Neuronal stem cell (in vitro differentiated cells): ENCODE results near the gene TBC1D20.

Experiments used
- DNase-seq: peaks from one replicate; pipeline ENCODE4 v3.0.0-alpha.2; 2013; ENCODE audit warnings: low spot score
- H2AFZ ChIP-seq: one replicate; pipeline ENCODE4 v1.6.1; 2013; ENCODE audit warnings: mild to moderate bottlenecking, low read length, inconsistent platforms
- H2AK5ac ChIP-seq: 2 replicates; pipeline ENCODE4 v1.6.1; 2013; ENCODE audit warnings: low read depth, mild to moderate bottlenecking, inconsistent platforms, low read length, moderate library complexity, mixed read lengths
- H2BK120ac ChIP-seq: 2 replicates; pipeline ENCODE4 v1.6.1; 2013; ENCODE audit warnings: low read depth, mild to moderate bottlenecking, inconsistent platforms, low read length, moderate library complexity, mixed read lengths
- H2BK12ac ChIP-seq: one replicate; pipeline ENCODE4 v1.6.1; 2013; ENCODE audit warnings: low read length, inconsistent platforms
- H2BK15ac ChIP-seq: 2 replicates; pipeline ENCODE4 v1.6.1; 2013; ENCODE audit warnings: mild to moderate bottlenecking, low read length, inconsistent platforms, mixed read lengths
- H2BK5ac ChIP-seq: one replicate; pipeline ENCODE4 v1.6.1; 2013; ENCODE audit warnings: inconsistent platforms, mild to moderate bottlenecking, low read length, moderate library complexity
- H3K14ac ChIP-seq: one replicate; pipeline ENCODE4 v1.6.1; 2013; ENCODE audit warnings: low read length, inconsistent platforms
- H3K18ac ChIP-seq: 2 replicates; pipeline ENCODE4 v1.6.1; 2013; ENCODE audit warnings: low read length, inconsistent platforms
- H3K23ac ChIP-seq: 2 replicates; pipeline ENCODE4 v1.6.1; 2013; ENCODE audit warnings: low read depth, mild to moderate bottlenecking, mixed read lengths, low read length, inconsistent platforms; ENCODE audit not compliant: poor library complexity
- H3K27ac ChIP-seq: replicated peaks from 3 replicates; pipeline ENCODE4 v1.5.1; 2013; ENCODE audit warnings: low read length, inconsistent platforms
- H3K27me3 ChIP-seq, 3 experiments: 2 replicates each; pipeline ENCODE4 v1.6.1; 2013; ENCODE audit warnings: low read length in 3 of 3, mild to moderate bottlenecking in 2 of 3, inconsistent platforms in 1 of 3, low read depth in 1 of 3, mixed read lengths in 1 of 3, moderate library complexity in 1 of 3; ENCODE audit not compliant: control insufficient read depth in 3 of 3, insufficient read depth in 3 of 3
- H3K36me3 ChIP-seq, 2 donors: replicated peaks in 1 of 2; 2 replicates each; pipeline ENCODE4 v1.6.1; 2013; ENCODE audit warnings: low read length in 2 of 2; ENCODE audit not compliant: control insufficient read depth in 2 of 2, insufficient read depth in 2 of 2
- H3K4ac ChIP-seq: 2 replicates; pipeline ENCODE4 v1.6.1; 2013; ENCODE audit warnings: inconsistent platforms, mild to moderate bottlenecking, low read length, moderate library complexity
- H3K4me1 ChIP-seq, 2 donors: 1 replicate in 1 of 2; 2 replicates in 1 of 2; pipeline ENCODE4 v1.6.1; 2013; ENCODE audit warnings: low read length in 2 of 2, low read depth in 1 of 2; ENCODE audit not compliant: control insufficient read depth in 2 of 2, insufficient read depth in 1 of 2
- H3K4me2 ChIP-seq: one replicate; pipeline ENCODE4 v1.6.1; 2013; ENCODE audit warnings: mild to moderate bottlenecking, low read length, inconsistent platforms; ENCODE audit not compliant: insufficient read depth, poor library complexity, severe bottlenecking
- H3K4me3 ChIP-seq, 2 donors: 2 replicates each; pipeline ENCODE4 v1.5.1; 2013; ENCODE audit warnings: low read length in 2 of 2, mild to moderate bottlenecking in 2 of 2, inconsistent platforms in 1 of 2, moderate library complexity in 1 of 2
- H3K79me1 ChIP-seq: one replicate; pipeline ENCODE4 v1.6.1; 2013; ENCODE audit warnings: low read depth, mild to moderate bottlenecking, inconsistent platforms, low read length, moderate library complexity
- H3K9ac ChIP-seq: one replicate; pipeline ENCODE4 v1.6.1; 2013; ENCODE audit warnings: mild to moderate bottlenecking, low read depth, low read length, inconsistent platforms; ENCODE audit not compliant: poor library complexity
- H3K9me3 ChIP-seq, 2 donors: replicated peaks in 1 of 2; 2 replicates each; pipeline versions ENCODE3 to v1.6.1; 2013; ENCODE audit warnings: low read length in 2 of 2, mild to moderate bottlenecking in 2 of 2, inconsistent platforms in 1 of 2, low read depth in 1 of 2, mixed read lengths in 1 of 2, moderate library complexity in 1 of 2; ENCODE audit not compliant: control insufficient read depth in 2 of 2, insufficient read depth in 1 of 2
- H4K8ac ChIP-seq: one replicate; pipeline ENCODE4 v1.6.1; 2013; ENCODE audit warnings: low read depth, mild to moderate bottlenecking, inconsistent platforms, low read length, moderate library complexity
- H4K91ac ChIP-seq: one replicate; pipeline ENCODE4 v1.6.1; 2013; ENCODE audit warnings: low read length, low read depth, mild to moderate bottlenecking, inconsistent platforms; ENCODE audit not compliant: poor library complexity
- WGBS, 2 donors: extraction: QIAGEN DNeasy Blood & Tissue Kit; methylation state at CpG; one replicate each; pipeline ENCODE4 v1.1.7; 2013; ENCODE audit warnings: missing lambda C conversion rate in 2 of 2, mixed read lengths in 1 of 2; ENCODE audit not compliant: insufficient read length in 2 of 2, insufficient replicate concordance in 1 of 2; ENCODE audit errors: extremely low coverage in 2 of 2; 5-methylcytosine and 5-hydroxymethylcytosine counted together

TBC1D20 gene

DNA sequence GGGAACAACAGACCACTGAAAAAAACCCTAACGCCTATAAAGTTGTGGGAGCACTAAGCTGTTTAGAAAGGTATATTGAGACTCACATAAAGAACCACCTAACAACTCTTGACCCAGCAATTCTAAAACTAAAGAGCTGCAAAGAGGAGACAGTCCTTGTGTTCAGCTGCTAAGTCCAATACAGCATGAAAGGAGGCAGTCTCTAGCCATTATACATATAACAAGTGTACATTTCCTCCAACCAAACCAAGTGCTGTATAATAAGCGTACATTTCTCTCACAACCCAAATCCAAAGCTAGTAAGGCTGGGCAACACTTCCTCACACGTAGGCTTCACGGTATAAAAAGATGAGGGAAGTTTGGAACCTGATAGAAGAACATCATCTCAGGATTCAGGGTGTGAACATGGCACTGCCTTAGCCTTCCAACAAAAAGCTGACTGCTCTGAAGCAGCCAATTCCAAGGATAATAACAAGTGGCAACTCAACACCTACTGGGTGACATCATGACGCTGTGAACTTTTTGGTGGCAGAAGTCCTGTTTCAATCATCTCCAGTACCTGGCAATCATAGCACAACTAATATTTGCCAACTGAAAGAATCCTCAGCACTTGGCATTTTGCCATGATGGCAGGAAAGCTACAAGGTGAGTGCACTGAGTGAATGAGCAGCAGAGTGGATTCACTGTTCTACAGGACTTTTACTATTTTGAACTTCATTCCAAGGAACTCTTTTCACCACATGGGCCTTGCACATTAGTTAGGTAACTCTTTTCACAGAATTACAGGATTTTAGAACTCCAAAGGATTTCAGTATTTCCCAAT lies 16.6 kb downstream of the TBC1D20 start:
- H3K4me3 ChIP-seq = no peak overlapping the region
- no peak overlapping the region for H3K27ac ChIP-seq
- no CpG with 5 or more reads among the region's 5 CpGs for WGBS, 2 donors
- H3K27me3 ChIP-seq = no peaks in the 10 kb centered on the region
- peaks cover 30 to 67% of the 10 kb centered on the region in 2 donors for H3K36me3 ChIP-seq
- no peak overlapping the region for H3K14ac ChIP-seq
- peaks cover 0 to 4% of the 10 kb centered on the region in 2 donors for H3K4me1 ChIP-seq
- DNase-seq = no peak
- H3K18ac ChIP-seq = no peak overlapping the region
- H2BK120ac ChIP-seq = no peak overlapping the region
- no peak overlapping the region for H3K23ac ChIP-seq
- H3K9me3 ChIP-seq = peaks cover 0 to 1% of the 10 kb centered on the region in 2 donors
- no peak overlapping the region for H2BK5ac ChIP-seq
- no peak overlapping the region for H3K4ac ChIP-seq
- no peak overlapping the region for H3K4me2 ChIP-seq
- H4K91ac ChIP-seq = no peak overlapping the region
- H3K9ac ChIP-seq = no peak overlapping the region
- peaks cover 1% of the 10 kb centered on the region for H3K79me1 ChIP-seq
- H2AFZ ChIP-seq = no peak overlapping the region
- no peak overlapping the region for H2AK5ac ChIP-seq
- H2BK12ac ChIP-seq = no peak overlapping the region
- no peak overlapping the region for H2BK15ac ChIP-seq
- H4K8ac ChIP-seq = no peak overlapping the region

DNA sequence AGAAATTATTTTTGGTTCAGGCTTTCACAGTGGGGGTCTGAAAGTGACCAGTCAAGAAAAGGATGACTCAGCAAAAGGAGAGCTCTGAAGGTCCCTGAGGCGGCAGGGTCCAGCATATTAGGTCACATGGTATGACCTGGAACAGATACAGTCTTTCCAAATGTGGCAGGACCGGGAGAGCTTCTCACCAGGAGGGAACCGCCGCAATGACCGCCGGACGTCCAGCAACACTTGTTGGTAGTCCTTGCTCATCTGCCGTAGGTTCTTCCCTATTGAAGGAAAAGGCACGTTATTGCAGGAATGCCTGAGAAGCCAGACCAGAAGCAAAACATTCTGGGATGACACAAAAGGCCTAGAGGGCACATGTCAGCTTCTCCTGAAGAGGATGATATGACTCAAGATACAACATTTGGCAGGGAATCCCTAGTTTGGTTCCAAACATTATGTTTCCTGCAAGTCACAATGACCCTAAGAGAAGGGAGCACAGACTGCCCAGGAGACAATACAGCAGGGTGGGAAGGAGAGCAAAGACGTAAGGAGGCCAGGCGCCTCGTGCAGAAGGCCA lies 17.4 kb downstream of the TBC1D20 start:
- Histone ChIP-seq H2BK12ac (no peak overlapping the region), H3K27ac (no peak overlapping the region), H3K4me1 (peaks cover 0 to 4% of the 10 kb centered on the region in 2 donors), H3K18ac (no peak overlapping the region), H3K27me3 (no peaks in the 10 kb centered on the region), H3K14ac (no peak overlapping the region), H4K8ac (no peak overlapping the region), H2AK5ac (no peak overlapping the region), H3K36me3 (peaks cover 34 to 74% of the 10 kb centered on the region in 2 donors), H3K9ac (no peak overlapping the region), H3K23ac (no peak overlapping the region), H3K79me1 (no peaks in the 10 kb centered on the region), H3K4me2 (no peak overlapping the region), H4K91ac (no peak overlapping the region), H2BK15ac (no peak overlapping the region), H3K4ac (no peak overlapping the region), H2BK120ac (no peak overlapping the region), H3K9me3 (peaks cover 0 to 1% of the 10 kb centered on the region in 2 donors), H3K4me3 (no peak overlapping the region), H2AFZ (no peak overlapping the region), H2BK5ac (no peak overlapping the region)
- no peak for DNase-seq
- no CpG with 5 or more reads among the region's 12 CpGs for WGBS, 2 donors

DNA sequence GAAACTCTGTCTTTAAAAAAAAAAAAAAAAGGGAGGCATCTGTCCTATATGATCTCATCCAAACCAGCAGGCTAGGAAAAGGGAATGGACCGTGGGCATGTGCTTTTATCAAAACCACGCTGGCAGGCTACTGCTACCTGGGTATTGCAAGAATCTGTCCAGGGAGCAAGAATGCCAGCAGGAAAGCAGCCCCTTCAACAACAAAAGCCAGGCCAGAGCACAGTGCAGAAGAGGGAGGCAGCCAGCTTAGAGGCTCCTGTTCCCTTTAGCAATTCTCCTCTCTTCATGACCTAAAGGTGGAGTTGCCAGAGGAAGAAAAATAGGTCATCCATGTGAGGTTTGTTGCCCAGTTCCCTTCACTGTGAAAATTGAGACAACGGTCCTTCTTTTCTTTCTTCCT lies 18.2 kb downstream of the TBC1D20 start:
- WGBS, 2 donors = no CpG with 5 or more reads among the region's 3 CpGs
- H3K79me1 ChIP-seq = no peaks in the 10 kb centered on the region
- no peak overlapping the region for H3K18ac ChIP-seq
- H4K8ac ChIP-seq = no peak overlapping the region
- no peak overlapping the region for H3K4me2 ChIP-seq
- no peak overlapping the region for H3K27ac ChIP-seq
- H4K91ac ChIP-seq = no peak overlapping the region
- no peak overlapping the region for H3K23ac ChIP-seq
- H3K36me3 ChIP-seq = peaks cover 39 to 82% of the 10 kb centered on the region in 2 donors
- no peak overlapping the region for H2BK5ac ChIP-seq
- no peak overlapping the region for H2AK5ac ChIP-seq
- H3K9ac ChIP-seq = no peak overlapping the region
- peaks cover 0 to 4% of the 10 kb centered on the region in 2 donors for H3K4me1 ChIP-seq
- no peak overlapping the region for H2BK12ac ChIP-seq
- H3K4me3 ChIP-seq = no peak overlapping the region
- no peak overlapping the region for H3K14ac ChIP-seq
- no peak overlapping the region for H3K4ac ChIP-seq
- H2BK120ac ChIP-seq = no peak overlapping the region
- DNase-seq = no peak
- no peak overlapping the region for H2AFZ ChIP-seq
- H2BK15ac ChIP-seq = no peak overlapping the region
- H3K9me3 ChIP-seq = peaks cover 0 to 1% of the 10 kb centered on the region in 2 donors
- H3K27me3 ChIP-seq = no peaks in the 10 kb centered on the region

DNA sequence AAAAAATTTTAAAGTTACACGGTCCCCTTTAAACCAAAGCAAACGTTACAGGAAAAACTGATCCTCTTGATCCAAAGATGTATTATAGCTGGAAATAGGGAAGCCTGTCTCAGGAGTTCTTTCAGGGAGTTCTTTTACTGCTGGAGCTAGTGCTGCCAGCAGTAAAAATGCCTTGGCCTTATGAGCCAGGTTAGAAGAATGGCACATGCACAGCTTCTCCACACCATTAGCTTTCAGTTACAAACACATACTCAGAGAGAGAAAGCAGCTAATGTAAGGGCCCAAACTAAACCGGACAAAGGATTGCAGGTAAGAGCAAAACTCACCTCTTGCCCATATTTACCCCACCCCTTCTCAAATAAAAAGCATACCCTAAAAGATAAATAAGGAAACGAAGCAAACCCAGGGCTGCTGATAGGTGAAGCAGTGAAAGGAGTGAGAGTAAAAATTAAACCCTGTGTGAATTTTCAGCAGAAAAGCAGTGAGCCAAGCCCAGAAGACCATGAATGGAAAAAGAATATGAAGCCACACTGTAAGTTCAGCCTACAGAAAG lies 19.0 kb downstream of the TBC1D20 start:
- H2BK5ac ChIP-seq = no peak overlapping the region
- peaks cover 47 to 90% of the 10 kb centered on the region in 2 donors for H3K36me3 ChIP-seq
- no peak overlapping the region for H3K18ac ChIP-seq
- H2AFZ ChIP-seq = no peak overlapping the region
- H3K27me3 ChIP-seq = no peaks in the 10 kb centered on the region
- H2BK12ac ChIP-seq = no peak overlapping the region
- no peak overlapping the region for H2AK5ac ChIP-seq
- no peaks in the 10 kb centered on the region for H3K79me1 ChIP-seq
- no CpG with 5 or more reads among the region's 4 CpGs for WGBS, 2 donors
- H3K9me3 ChIP-seq = peaks cover 0 to 1% of the 10 kb centered on the region in 2 donors
- H2BK15ac ChIP-seq = no peak overlapping the region
- peaks cover 0 to 4% of the 10 kb centered on the region in 2 donors for H3K4me1 ChIP-seq
- H2BK120ac ChIP-seq = no peak overlapping the region
- no peak overlapping the region for H4K8ac ChIP-seq
- H3K4ac ChIP-seq = no peak overlapping the region
- no peak for DNase-seq
- H3K4me2 ChIP-seq = no peak overlapping the region
- H3K27ac ChIP-seq = no peak overlapping the region
- no peak overlapping the region for H4K91ac ChIP-seq
- H3K14ac ChIP-seq = no peak overlapping the region
- no peak overlapping the region for H3K4me3 ChIP-seq
- no peak overlapping the region for H3K9ac ChIP-seq
- no peak overlapping the region for H3K23ac ChIP-seq
